CD4-positive, alpha-beta memory T cell (primary cell): ENCODE results near the gene FGF10. TPM values are rescaled to one million over a fixed set of nuclear protein-coding genes. Genes with fewer than 3 reads are reported as not detected.

Experiments
- CTCF ChIA-PET: fragments of 350-600 bp; sonication (Branson Sonifier 250); formaldehyde crosslinking; loops from one replicate; lab custom pipeline; 2021; ENCODE audit warnings: inconsistent platforms; ENCODE audit not compliant: partially characterized antibody; lab: Charles Lee
- POLR2A ChIA-PET: fragments of 350-600 bp; sonication (Branson Sonifier 250); formaldehyde crosslinking; loops from one replicate; lab custom pipeline; 2021; ENCODE audit not compliant: partially characterized antibody; lab: Charles Lee
- DNase-seq, 5 donors: peaks; one replicate each; pipeline versions ENCODE4 v3.0.0 to v3.0.0-alpha.2; 2020 to 2022; ENCODE audit warnings: mixed read lengths in 1 of 5
- H3K27ac ChIP-seq: one replicate; pipeline ENCODE4 v1.7.0; 2013; ENCODE audit warnings: low read depth, low read length
- H3K27me3 ChIP-seq: 2 replicates; pipeline ENCODE4 v1.7.0; 2013; ENCODE audit warnings: mild to moderate bottlenecking, low read length, moderate library complexity; ENCODE audit not compliant: insufficient read depth
- H3K36me3 ChIP-seq: 2 replicates; pipeline ENCODE4 v1.7.0; 2013; ENCODE audit warnings: mild to moderate bottlenecking, low read length, moderate library complexity; ENCODE audit not compliant: insufficient read depth
- H3K4me1 ChIP-seq: 2 replicates; pipeline ENCODE4 v1.7.0; 2013; ENCODE audit warnings: mild to moderate bottlenecking, low read length, moderate library complexity; ENCODE audit not compliant: insufficient read depth
- H3K4me3 ChIP-seq, 2 donors: one replicate each; pipeline ENCODE4 v1.7.0; 2013; ENCODE audit warnings: low read length in 2 of 2, mild to moderate bottlenecking in 1 of 2
- H3K9me3 ChIP-seq, 2 donors: one replicate each; pipeline ENCODE4 v1.7.0; 2013; ENCODE audit warnings: low read length in 2 of 2, control low read depth in 1 of 2; ENCODE audit not compliant: control insufficient read depth in 1 of 2
- H3K27ac Mint-ChIP-seq, 7 donors: one replicate each; pipeline ENCODE4 v1.8.0; 2020 to 2021; ENCODE audit warnings: mixed read lengths in 7 of 7, mild to moderate bottlenecking in 6 of 7, inconsistent platforms in 3 of 7, moderate library complexity in 3 of 7
- H3K27me3 Mint-ChIP-seq, 2 donors: one replicate each; pipeline ENCODE4 v1.8.0; 2020 to 2021; ENCODE audit warnings: mixed read lengths in 2 of 2
- H3K36me3 Mint-ChIP-seq, 2 donors: one replicate each; pipeline ENCODE4 v1.8.0; 2020 to 2021; ENCODE audit warnings: mixed read lengths in 2 of 2, inconsistent platforms in 1 of 2, mild to moderate bottlenecking in 1 of 2
- H3K4me1 Mint-ChIP-seq, 4 donors: one replicate each; pipeline ENCODE4 v1.8.0; 2020 to 2021; ENCODE audit warnings: mixed read lengths in 4 of 4, mild to moderate bottlenecking in 1 of 4
- H3K4me3 Mint-ChIP-seq, 8 donors: one replicate each; pipeline ENCODE4 v1.8.0; 2020 to 2021; ENCODE audit warnings: mixed read lengths in 8 of 8, mild to moderate bottlenecking in 7 of 8, moderate library complexity in 6 of 8, inconsistent platforms in 3 of 8
- H3K9me3 Mint-ChIP-seq, 8 donors: one replicate each; pipeline ENCODE4 v1.8.0; 2020 to 2021; ENCODE audit warnings: mixed read lengths in 8 of 8, mild to moderate bottlenecking in 5 of 8, inconsistent platforms in 3 of 8, moderate library complexity in 1 of 8
- intact Hi-C: fragments of 100-400 bp; cut with micrococcal nuclease; formaldehyde crosslinking; loops from one replicate; pipeline ENCODE4 v1.15.1; 2023
- polyA plus RNA-seq, 2 donors: library from polyadenylated mRNA; unstranded; fragments of 300-500 nt; fragmentation: Illumina TruSeq; gene quantifications; one replicate each; pipeline ENCODE4 v1.2.3, GENCODE V29; 2021
- total RNA-seq, 2 experiments: library from RNA; stranded (reverse); gene quantifications; one replicate each; pipeline ENCODE4 v1.2.3, GENCODE V29; 2021

The FGF10 gene
- total and polyA plus RNA-seq, 4 experiments from 2014 or later = not detected

DNA sequence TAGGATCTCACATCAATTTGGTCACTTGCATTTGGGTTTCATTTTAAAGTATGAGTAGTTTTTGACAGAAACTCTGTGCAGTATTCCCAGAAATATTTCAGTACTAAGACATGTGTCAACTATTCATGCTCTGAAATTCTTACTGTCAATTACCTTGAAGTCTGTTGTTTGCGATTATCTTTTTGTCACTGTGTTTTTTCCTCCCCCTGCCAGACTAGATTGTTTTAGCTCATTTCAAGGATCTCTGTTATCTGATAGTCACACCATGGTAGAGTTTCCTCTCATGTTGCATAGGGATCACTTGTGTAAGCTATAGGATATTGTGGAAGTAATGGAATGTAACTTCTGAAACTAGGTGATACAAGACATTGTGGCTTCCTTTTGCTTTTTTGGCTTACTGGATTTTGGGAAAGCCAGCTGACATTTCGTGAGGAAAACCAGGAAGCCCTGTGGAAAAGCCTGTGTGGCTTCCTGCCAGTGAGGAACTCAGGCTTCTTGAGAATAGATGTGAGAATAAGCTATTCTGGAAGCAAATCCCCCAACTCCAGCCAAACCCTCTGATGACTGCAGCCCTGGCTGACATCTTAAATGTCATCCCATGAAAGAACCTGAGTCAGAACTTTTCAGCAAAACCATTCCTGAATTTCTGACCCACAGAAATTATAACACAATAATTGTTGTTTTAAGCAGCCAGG, 122.2 kb downstream of the FGF10 start:
- Histone ChIP-seq H3K4me1 (no peaks in the 10 kb centered on the region), H3K36me3 (no peaks in the 10 kb centered on the region), H3K9me3 (no peaks in the 10 kb centered on the region), H3K27me3 (no peaks in the 10 kb centered on the region), H3K4me3 (no peak overlapping the region), H3K27ac (no peak overlapping the region)
- peaks cover 0 to 7% (median 1%) of the 10 kb centered on the region in 8 donors for H3K9me3 Mint-ChIP-seq
- ChIA-PET POLR2A (no interaction called here), CTCF (no interaction called here)
- intact Hi-C loops = no loop called here
- no peaks in the 10 kb centered on the region for H3K27me3 Mint-ChIP-seq
- no peak overlapping the region for H3K27ac Mint-ChIP-seq
- H3K36me3 Mint-ChIP-seq = no peaks in the 10 kb centered on the region
- no peaks in the 10 kb centered on the region for H3K4me1 Mint-ChIP-seq
- H3K4me3 Mint-ChIP-seq = no peak overlapping the region
- no peak for DNase-seq

DNA sequence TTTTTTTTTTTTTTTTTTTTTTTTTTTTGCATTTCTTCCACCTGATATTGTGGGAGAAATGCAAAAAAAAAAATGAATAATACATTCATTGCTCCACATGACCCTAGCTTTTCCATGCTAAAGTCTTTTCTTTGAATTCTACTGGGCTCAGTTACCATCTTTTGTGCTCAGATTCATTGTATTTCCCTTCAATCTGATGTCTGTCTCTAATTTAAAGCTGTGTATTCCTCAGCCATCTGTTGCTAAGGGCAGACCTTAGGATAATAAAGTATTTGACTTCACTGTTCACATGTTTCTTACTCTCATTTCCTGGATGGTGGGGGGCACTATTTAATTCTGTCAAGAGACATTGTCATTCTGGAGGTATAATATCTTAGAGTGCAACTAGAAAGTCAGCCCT, 123.5 kb downstream of the FGF10 start:
- Histone ChIP-seq H3K4me3 (no peak overlapping the region), H3K27ac (no peak overlapping the region), H3K36me3 (no peaks in the 10 kb centered on the region), H3K27me3 (no peaks in the 10 kb centered on the region), H3K9me3 (no peaks in the 10 kb centered on the region), H3K4me1 (no peaks in the 10 kb centered on the region)
- ChIA-PET POLR2A (no interaction called here), CTCF (no interaction called here)
- Mint-ChIP-seq H3K27ac (no peak overlapping the region), H3K4me1 (no peaks in the 10 kb centered on the region), H3K9me3 (peaks cover 0 to 4% (median 0%) of the 10 kb centered on the region in 8 donors), H3K36me3 (no peaks in the 10 kb centered on the region), H3K27me3 (no peaks in the 10 kb centered on the region), H3K4me3 (no peak overlapping the region)
- DNase-seq = no peak
- intact Hi-C loops = no loop called here

DNA sequence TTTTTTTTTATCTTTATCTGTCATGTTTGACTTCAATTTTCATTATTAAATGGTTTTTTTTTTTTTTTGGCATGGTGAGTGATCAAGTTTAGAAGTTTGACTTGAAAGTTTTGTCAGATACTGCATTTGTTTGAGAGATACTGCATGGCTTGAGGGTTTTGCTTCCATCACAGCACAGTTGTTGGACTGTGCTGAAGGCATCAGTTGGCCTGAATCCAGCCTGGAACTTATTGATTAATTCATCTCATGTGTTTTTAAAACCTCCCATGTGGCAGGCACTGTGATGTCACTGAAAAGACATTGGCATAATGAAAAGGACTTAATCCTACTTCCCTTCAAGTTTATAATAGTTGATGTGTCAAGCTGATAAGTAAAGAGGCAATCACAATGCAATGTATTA, 128.4 kb downstream of the FGF10 start:
- Histone ChIP-seq H3K27me3 (no peaks in the 10 kb centered on the region), H3K4me1 (no peaks in the 10 kb centered on the region), H3K27ac (no peak overlapping the region), H3K9me3 (no peaks in the 10 kb centered on the region), H3K4me3 (no peak overlapping the region), H3K36me3 (no peaks in the 10 kb centered on the region)
- no peak overlapping the region for H3K27ac Mint-ChIP-seq
- H3K4me3 Mint-ChIP-seq = no peak overlapping the region
- POLR2A ChIA-PET = no interaction called here
- no peak for DNase-seq
- no peaks in the 10 kb centered on the region for H3K4me1 Mint-ChIP-seq
- no peaks in the 10 kb centered on the region for H3K36me3 Mint-ChIP-seq
- peaks cover 0 to 4% (median 0%) of the 10 kb centered on the region in 8 donors for H3K9me3 Mint-ChIP-seq
- intact Hi-C loops = no loop called here
- no peaks in the 10 kb centered on the region for H3K27me3 Mint-ChIP-seq
- CTCF ChIA-PET = no interaction called here

DNA sequence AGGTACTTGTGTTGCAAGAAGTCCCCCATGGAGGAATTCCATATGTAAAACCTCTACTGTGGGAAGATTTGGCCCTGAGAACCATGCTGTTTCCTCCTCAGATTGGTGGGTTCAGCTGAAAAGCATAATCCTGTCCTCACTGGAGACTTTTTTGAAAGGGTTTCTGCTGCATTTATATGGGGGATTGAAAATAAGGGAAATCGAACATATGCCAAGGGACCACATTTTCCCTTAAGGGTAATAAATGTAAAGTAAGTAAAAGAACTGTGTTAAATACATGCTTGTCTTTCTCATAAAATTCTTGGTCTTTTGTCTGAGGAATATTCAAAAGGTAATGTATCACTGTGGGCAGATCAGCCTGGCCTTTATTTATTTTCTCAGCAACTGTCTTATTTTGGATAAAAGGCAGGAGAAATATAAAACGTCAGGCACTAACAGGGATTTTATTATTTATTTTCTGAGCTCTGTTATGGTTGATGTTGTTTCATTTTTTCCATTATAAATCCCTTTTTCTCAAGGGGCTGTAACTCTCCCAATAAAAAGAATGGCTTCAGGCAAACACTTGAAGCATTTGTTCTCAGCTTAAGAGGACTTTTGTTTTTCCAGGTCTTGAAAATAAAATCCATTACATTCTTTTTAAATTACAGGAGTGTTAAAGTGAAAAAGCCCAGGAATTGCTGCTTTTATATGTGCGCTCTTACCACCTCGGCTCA, 131.4 kb downstream of the FGF10 start:
- Mint-ChIP-seq H3K4me3 (no peak overlapping the region), H3K9me3 (peaks cover 0 to 5% (median under 1%) of the 10 kb centered on the region in 8 donors), H3K4me1 (no peaks in the 10 kb centered on the region), H3K36me3 (no peaks in the 10 kb centered on the region), H3K27ac (no peak overlapping the region), H3K27me3 (no peaks in the 10 kb centered on the region)
- Histone ChIP-seq H3K4me3 (no peak overlapping the region), H3K4me1 (no peaks in the 10 kb centered on the region), H3K36me3 (no peaks in the 10 kb centered on the region), H3K27ac (no peak overlapping the region), H3K9me3 (no peaks in the 10 kb centered on the region), H3K27me3 (no peaks in the 10 kb centered on the region)
- ChIA-PET POLR2A (no interaction called here), CTCF (no interaction called here)
- intact Hi-C loops = no loop called here
- DNase-seq = no peak

DNA sequence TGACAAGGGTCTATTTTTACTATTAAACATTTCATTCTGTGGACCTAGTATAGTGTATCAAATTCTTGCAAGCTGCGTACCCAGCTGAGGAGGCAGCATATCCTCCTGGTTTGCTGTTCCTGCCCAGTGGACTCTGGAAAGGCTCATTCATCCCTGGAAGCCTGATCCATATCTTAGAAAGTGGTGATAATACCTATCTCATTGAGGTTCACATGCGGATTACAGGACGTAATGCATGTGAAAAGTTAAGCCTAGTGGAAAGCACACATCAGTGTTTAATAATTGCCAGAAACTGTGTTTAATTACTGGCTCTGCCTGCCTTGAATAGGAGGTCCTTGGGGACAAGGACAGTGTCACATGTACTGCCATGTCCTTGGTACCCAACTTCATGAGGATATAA, 132.0 kb downstream of the FGF10 start:
- no peaks in the 10 kb centered on the region for H3K27me3 ChIP-seq
- no peak for DNase-seq
- intact Hi-C loops = no loop called here
- no peak overlapping the region for H3K4me3 Mint-ChIP-seq
- H3K4me1 Mint-ChIP-seq = no peaks in the 10 kb centered on the region
- H3K4me1 ChIP-seq = no peaks in the 10 kb centered on the region
- no peak overlapping the region for H3K4me3 ChIP-seq
- no peak overlapping the region for H3K27ac ChIP-seq
- H3K27ac Mint-ChIP-seq = no peak overlapping the region
- POLR2A ChIA-PET = no interaction called here
- no peaks in the 10 kb centered on the region for H3K36me3 Mint-ChIP-seq
- H3K9me3 Mint-ChIP-seq = peaks cover 0 to 5% (median under 1%) of the 10 kb centered on the region in 8 donors
- no peaks in the 10 kb centered on the region for H3K36me3 ChIP-seq
- CTCF ChIA-PET = no interaction called here
- no peaks in the 10 kb centered on the region for H3K27me3 Mint-ChIP-seq
- no peaks in the 10 kb centered on the region for H3K9me3 ChIP-seq
